NCI-H146 treated with DMSO at 0.1 percent for 48 hours (cell line): ENCODE results near the gene FNDC3A.
"Not testable (repeated sequence)": the region's sequence is repeated elsewhere in the genome, so short reads cannot be mapped to it uniquely, and the experiment has no call there.

Experiments used
- DNase-seq: peaks from one replicate; lab custom pipeline; 2025; ENCODE audit not compliant: unreplicated experiment; lab: John Stamatoyannopoulos, UW

Gene FNDC3A

DNA sequence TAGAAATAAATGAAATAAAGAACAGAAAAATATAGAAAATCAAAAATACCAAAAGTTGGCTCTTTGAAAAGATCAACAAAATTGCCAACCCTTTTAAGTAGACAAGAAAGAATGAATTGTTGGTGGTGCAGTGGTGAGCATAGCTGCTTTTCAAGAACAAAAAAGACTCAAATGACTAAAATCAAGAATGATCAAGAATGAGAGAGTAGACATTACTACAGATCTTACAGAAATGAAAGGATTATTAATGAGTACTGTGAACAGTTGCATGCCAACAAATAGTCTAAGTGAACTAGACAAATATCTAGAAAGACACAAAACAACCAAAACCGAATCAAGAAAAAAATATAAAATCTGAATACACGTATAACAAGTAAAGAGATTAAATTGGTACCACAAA lies 53.9 kb downstream of the FNDC3A start:
- DNase-seq: no peak

DNA sequence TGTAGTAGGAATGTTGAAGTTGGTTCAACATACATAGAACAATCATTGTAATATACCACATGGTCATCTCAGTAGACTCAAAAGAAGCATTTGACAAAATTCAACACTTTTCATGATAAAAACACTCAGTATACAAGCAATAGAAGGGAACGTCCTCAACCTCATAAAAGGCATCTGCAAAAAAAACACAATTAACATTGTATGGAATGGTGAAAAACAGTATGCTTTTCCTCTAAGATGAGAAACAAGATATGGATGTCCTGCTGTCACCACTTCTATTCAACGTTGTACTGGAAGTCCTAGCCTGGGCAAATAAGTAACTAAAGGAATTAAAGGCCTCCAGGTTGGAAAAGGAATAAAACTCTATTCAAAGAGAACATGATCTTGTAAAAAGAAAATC lies 54.5 kb downstream of the FNDC3A start:
- DNase-seq: no peak

DNA sequence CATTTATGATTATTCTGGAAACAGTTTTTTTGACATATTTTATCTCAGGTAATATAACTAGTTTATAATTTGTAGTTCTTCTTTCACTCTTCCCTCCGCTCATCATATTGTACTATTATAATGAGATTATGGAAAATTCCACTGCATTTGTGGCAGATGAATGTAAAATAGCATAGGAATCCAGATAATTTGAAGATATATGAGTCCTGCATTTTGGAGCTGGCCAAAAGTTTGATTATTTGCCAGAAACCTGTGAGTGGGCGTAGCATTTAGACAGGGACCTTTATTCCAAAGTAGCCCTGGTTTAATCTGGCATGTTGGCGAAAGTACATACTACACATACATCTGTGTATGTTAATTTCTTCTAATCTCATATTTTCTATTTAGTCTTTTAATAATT lies 65.2 kb downstream of the FNDC3A start:
- no peak for DNase-seq

DNA sequence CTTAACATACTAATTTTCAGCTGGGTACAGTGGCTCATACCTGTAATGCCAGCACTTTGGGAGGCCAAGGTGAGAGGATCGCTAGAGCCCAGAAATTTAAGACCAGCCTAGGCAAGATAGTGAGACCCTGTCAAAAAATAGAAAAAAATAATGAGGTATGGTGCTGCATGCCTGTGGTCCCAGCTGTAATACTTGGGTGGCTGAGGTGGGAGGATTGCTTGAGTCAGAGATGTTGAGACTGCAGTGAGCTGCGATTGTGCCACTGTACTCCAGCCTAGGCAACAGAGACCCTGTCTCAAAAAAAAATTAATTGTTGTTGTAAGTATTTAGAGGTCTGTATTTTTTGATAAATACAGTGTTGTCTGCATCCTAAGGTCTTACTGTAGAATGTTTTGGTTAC lies 66.8 kb downstream of the FNDC3A start:
- no peak for DNase-seq

DNA sequence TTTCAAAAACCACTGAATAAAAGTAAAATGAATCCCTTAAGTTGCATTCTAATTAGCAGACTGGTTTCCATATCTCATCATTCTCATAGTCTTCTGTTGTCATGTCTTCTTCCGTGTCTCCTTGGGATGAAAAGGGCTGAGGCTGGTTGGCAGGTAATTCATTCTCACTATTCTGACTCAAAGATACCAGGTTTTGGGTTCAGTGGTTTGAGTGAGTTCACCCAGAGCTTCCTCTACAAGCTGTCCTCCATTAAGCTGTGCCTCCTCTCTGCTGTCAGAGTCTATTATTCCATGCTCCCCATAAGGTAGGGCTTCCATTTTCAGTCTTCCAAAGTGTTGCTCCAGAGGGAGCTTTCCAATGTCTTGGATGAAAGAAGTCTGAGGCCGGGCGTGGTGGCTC lies 68.3 kb downstream of the FNDC3A start:
- DNase-seq: no peak

DNA sequence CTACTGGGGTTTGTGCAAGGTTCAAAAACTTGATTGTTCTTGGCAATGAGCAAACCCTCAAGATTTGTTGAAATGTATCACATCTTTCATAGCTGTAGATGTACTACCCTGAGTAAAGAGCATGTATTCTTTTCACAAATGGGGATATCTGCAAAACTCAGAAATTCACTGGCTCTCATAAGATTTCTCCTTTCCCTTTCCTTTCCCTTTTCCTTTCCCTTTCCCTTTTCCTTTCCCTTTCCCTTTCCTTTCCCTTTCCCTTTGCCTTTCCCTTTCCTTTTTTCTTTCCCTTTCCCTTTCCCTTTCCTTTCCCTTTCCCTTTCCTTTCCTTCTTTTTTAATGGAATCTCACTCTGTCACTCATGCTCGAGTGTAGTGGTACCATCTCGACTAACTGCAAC lies 69.1 kb downstream of the FNDC3A start:
- no peak for DNase-seq

DNA sequence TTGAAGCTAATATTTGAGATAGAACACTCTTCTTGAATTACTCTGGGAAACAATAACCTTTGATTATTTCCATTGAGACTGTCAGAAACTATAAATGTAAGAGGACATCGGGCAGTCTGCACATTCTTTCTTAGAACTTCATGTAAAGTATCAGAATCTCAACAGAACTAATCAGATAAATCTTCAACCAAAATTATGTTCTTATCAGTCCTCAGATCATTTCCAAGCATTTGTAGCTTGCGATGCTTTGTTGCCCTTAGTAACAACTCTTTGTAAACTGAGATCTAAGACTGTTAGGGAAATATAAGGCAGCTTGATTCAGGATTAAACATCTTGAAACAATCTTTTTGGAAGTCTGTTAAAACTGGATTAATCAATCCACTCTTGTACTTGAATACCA lies 70.3 kb downstream of the FNDC3A start:
- DNase-seq: no peak

DNA sequence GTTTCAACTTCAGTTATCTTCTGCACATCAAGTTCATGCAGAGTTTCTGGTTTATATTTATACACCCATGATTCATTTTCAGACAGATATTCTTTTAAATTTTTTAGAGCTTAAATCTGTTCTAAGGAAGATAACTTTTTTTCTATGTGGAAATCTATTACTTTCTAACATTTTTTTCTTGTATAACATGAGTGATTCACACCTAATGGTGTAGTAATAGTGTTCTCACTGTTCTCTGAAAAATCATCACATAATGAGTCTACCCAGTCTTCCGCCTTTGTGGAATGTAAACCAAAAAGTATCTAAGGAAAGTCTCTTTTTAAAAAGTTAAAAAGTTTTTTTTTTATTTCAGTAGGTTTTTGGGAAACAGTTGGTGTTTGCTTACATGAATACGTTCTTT lies 70.8 kb downstream of the FNDC3A start:
- no peak for DNase-seq

DNA sequence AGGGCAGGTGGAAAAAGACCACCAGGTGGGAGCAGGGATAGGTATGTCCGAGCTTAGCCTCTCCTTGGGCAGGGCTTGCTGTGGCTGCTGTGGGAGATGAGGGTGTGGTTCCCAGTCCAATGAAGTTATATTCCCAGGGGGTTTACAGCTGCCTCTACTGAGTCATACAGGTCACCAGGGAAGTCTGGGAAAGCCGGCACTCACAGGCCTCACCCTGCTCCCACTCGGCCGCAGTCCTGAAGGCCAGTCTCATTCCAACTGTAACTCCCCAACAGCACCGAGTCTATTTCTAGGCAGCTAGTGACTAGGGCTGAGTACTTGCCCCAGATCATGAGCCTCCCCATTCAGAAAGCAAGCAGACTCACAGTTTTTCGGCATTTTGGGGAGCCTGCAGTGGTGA lies 77.1 kb downstream of the FNDC3A start:
- no peak for DNase-seq

DNA sequence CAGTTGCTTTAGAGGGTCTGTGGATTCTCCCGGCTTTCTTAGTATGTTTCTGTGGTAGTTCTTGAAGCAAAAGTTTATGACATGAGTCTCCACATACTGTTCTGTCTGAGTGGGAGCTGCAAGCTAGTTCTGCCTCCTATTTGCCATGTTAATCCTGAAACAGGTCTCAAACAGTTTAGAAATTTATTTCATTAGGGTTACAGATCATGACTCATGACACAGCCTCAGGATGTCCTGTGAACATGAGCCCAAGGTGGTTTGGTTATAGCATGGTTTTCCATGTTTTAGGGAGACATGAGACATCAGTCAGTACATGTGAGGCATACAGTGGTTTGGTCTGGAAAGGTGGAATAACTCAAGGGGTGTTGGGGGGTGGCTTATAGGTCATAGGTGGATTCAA lies 77.5 kb downstream of the FNDC3A start:
- no peak for DNase-seq

DNA sequence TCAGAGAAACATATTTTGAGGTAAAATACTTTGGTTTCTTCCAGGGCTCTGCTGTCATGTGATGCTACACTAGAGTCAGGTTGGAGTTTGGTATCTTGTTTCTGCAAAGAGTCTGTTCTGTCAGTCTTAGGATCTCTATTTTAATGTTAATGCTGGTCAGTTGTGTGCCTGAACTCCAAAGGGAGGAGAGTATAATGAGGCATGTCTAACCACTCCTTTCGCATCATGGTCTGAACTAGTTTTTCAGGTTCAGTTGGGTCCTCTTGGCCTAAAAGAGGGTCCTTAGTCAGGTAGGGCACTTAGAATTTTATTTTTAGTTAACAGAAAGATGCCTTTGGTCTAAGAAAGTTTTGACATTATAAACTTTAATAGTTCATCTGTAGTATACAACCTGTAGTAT lies 78.2 kb downstream of the FNDC3A start:
- no peak for DNase-seq

DNA sequence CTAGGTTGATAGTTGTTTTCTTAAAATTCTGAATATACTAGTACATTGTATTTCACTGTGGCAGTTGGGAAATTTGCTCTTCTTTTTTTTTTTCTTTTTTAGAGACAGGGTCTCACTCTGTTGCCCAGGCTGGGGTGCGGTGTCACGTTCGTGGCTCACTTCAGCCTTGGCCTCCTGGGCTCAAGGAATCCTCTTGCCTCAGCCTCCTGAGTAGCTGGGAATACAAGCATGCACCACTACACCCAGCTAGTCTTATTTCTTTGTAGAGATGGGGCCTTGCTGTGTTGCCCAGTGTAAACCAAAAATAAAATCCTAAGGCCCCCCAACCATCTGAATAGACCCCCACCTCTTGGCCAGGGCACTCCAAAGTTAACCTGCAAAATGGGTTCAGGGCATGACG lies 79.3 kb downstream of the FNDC3A start:
- no peak for DNase-seq

DNA sequence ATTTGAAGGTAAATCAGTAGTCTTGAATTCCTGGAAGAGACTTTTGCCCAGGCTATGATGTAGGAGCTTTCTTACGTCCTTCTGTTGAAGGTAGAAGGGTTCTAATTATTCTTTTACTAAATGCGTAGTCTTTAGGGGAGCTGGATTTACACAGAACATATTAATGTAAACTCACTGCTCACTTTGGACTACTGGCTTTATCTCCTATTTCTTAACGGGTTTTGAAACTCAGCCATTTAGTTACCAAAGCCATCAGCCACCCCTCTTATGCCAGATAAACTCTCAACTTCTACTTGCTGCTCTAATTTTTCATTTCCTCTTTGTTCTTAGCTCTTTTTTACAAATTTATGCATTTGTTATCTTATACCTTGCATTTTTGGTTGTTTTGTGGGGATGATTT lies 81.5 kb downstream of the FNDC3A start:
- no peak for DNase-seq

DNA sequence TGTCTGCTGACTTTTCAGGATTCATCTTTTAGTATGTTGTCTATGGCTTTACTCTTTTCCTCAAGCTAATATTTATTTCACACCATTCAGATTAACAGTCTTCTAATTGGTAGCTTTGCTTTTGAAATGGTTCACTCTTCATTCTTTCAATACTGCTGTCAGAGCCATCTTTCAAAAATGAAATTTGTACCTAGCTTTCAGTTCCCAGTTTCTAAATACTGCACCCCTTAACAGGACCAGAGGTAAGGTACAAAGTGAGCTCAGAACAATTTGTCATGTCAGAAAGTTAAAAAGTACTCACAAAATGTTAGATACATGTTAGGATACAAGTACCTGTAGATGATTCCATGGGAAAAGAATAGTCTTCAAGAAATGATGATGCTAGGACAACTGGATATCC lies 83.0 kb downstream of the FNDC3A start:
- DNase-seq: no peak

DNA sequence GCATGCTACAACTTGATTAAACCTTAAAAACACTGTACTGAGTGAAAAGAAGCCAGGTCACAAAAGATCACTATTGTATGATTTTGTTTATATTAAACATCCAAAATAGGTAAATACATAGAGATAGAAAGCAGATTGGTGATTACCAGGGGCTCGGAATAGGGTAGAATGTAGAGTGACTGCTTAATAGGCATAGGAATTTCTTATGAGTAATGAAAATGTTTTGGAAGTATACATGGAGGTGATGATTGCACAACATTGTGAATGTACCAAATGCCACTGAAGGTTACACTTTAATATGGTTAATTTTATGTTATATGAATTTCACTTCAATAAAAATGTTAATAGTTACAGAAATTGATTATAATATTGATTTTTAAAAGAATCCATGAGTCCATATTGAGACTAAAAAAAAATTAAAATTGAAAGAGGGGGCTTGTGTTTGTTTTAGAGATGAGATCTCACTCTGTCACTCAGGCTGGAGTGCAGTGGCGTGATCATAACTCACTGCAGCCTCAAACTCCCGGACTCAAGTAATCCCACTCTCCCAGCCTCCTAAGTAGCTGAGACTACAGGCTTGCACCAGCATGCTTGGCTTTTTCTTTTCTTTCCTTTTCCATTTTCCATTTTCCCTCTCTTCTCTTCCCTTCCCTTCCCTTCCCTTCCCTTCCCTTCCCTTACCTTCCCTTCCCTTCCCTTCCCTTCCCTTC lies 85.1 kb downstream of the FNDC3A start:
- no peak for DNase-seq

DNA sequence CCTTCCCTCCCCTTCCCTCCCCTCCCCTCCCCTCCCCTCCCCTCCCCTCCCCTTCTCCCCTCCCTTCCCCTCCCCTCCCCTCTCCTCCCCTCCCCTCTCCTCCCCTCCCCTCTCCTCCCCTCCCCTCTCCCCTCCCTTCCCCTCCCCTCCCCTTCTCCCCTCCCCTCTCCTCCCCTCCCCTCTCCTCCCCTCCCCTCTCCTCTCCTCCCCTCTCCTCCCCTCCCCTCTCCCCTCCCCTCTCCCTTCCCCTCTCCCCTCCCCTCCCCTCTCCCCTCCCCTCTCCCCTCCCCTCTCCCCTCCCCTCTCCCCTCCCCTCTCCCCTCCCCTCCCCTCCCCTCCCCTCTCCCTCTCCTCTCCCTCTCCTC lies 85.7 kb downstream of the FNDC3A start:
- DNase-seq: not testable (repeated sequence)

DNA sequence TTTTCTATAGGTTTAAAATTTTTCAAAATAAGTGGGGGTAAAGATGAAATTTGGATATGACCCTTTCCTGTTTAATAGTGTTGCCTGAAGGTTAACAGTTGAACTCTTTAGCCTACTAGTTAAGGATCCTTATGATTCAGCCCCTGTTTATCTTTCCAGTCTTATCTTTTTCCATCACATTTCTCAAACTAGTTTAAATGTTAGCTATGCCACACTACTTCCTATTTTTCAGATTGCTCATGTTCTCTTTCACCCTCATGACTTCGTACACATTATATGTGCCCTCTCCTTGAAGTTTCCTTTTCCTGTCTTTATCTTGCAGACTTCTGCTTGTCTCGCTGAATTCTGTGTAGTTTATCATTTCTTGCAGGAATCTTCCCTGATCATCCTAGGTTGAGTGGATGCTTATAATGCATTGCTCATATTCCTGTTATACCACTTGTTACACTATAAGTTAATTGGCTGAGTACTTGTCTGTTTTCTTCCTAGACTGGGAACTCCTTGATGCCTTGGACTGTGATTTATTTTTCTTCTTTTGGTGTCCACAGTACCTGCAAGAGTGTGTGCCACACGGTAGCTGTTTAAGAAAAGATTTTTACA lies 86.7 kb downstream of the FNDC3A start:
- DNase-seq: no peak

DNA sequence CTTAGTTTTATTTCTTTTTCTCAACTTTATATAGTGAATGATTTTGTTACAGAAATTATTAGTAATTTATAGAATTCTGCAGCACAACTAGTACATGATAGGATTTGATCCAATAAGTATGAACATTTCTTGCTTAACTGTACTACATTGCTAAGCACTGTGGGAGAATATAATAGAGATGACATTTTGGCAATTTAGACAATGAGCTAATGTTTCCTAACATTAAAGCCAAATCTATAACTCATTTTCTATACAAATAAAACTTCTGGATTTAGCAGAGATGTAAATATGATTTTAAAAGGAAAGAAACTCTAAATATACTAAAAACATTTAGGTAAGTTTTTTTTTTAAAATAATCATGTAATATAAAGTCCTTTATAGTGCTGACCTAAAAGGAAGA lies 87.3 kb downstream of the FNDC3A start:
- no peak for DNase-seq

DNA sequence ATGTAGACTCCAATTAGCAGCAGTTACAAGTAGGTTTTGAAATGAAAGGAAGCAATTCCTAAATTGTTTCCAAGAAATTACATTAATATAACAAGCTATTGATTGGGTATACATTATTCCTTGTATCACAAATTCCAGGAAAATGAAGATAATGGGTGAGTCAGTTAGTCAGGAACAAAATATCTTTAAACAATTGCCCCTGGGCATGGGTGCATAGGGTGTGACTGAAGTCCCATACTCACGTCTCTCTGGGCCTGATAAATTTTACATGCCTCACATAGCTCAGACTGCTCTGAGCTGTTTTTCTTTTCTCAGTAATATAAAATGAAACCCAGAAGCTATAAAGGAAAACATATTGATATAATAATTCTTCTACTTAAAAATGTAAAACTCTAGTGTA lies 87.8 kb downstream of the FNDC3A start:
- no peak for DNase-seq

DNA sequence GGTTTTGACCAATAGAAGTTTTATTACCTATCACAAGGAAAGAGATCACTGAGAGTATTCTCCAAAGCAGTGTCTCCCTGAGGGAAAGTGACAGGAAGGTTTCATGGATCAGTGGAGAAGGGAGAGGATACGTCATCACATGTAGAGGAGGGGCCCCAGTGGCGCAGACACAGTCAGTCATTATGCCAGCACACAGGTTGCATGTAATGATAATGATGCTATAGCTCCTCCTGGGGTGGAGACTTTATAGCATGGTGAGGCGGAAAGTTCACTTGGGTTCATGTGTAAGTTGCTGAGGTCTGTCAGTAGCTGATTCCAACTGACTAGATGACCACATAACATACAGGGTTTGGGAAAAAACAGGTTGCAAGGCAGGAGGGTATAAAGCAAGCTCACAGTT lies 88.8 kb downstream of the FNDC3A start:
- no peak for DNase-seq

DNA sequence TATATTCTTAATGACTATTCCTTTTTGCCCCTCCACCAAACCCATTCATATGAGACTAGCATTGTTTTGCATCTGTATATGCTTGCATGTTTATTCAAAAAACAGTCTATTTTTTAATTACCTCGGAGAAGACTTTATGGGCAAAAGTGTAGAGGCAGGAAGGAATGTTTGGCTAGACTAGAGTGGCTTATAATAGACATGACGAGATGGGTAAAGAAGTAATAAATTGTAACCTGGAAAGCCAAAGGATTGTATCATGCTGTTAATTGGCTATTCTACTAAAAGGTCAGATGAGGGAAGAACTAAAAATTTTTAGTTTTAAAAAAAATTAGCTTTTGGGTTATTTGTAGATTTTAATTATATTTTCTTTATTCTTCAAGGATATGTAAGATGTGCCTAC lies 91.1 kb downstream of the FNDC3A start:
- DNase-seq: no peak

DNA sequence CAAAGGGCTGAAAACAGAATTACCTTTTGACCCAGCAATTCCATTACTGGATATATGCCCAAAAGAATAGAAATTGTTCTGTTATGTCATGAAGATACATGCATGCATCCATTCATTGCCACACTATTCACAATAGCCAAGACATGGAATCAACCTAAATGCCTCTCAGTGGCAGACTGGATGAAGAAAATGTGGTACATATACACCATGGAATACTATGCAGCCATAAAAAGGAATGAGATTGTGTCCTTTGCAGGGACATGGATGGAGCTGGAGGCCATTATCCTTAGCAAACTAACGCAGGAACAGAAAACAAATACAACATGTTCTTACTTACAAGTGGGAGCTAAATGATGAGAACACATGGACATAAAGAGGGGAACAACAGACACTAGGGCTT lies 92.8 kb downstream of the FNDC3A start:
- not testable (repeated sequence) for DNase-seq

DNA sequence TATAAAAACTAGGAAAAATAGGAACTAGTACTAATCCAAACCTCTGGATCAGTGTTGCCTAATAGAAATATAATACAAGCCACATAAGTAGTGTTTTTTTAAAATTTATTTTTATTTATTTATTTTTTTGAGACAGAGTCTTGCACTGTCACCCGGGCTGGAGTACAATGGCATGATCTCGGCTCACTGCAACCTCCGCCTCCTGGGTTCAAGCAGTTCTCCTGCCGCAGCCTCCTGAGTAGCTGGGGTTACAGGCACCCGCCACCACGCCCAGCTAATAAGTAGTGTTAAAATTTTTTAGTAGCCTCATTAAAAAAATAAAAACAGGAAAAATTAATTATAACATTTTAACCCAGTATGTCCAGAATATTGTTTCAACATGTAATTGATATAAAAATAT lies 94.3 kb downstream of the FNDC3A start:
- DNase-seq: not testable (repeated sequence)
